NCI-H1417 treated with DMSO at 0.1 percent for 48 hours (cell line): ENCODE measurements around the gene STK32C.
"Not testable (repeated sequence)": the region's sequence is repeated elsewhere in the genome, so short reads cannot be mapped to it uniquely, and the experiment has no call there.

Source experiments
- DNase-seq: peaks from one replicate; lab custom pipeline; 2025; lab: John Stamatoyannopoulos, UW

Gene STK32C

DNA sequence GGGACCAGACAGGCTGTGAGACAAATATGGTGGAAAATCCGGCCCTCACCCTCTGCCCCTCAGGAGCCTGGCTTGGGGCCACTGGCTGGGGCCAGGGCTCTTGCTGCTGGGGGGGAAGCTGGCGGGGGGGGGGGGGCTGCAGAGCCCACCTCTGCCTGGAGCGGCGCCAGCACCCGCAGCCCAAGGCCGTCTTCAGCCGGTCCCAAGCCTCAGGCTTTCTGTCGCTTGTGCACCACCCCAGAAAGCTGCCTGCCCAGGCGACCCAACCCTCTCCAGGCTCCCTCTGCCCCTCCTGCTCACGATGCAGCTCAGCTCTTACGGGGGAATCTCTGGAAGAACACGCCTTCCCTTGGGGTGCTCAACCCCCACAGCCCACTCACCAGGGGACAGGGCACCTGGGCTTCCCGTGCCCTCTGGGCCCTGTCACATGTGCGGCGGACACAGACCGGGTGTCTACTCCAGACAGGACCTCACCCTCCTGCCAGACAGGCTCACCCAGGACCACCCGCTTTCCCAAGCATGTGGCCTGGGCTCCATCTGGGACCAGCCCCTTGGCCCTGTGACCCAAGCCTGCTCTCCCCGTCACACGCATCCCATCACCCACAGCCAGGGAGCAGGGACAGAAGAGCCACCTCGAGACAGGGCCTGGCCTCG lies 77.1 kb downstream of the STK32C start:
- no peak for DNase-seq

DNA sequence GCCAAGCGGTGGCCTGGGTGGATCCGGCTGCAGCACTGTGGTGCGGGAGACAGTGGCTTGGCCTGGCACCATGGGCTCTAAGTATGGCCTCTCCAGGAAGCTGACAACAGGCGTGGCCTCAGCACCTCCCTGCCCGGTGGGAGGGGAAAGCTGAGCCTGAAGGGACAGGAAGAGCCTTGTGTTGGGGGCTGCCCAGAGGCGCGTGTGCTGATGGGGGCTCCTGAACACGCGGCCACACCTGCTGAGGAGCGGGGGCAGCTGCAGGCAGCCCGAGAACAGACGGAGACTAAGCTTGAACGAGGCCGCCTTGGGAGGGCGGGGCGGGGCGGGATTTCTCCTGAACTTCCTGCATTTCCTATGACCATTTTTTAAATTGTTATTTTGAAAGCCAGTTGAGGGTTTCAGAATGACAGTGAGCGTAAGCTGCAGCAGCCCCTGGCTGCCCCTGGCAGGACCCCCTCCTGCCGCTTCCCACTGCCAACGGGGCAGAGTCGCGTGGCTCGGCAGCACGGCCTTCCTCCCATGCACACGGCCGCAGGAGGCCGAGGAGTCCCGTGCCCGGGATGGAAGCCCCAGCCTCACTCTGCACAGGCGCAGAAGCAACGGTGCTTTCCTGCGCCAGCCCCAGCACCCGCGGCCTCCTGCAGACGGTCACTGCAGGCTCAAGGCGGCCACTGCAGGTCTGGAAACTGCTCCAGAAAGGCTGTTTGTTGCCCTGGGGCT lies 77.8 kb downstream of the STK32C start:
- DNase-seq: no peak

DNA sequence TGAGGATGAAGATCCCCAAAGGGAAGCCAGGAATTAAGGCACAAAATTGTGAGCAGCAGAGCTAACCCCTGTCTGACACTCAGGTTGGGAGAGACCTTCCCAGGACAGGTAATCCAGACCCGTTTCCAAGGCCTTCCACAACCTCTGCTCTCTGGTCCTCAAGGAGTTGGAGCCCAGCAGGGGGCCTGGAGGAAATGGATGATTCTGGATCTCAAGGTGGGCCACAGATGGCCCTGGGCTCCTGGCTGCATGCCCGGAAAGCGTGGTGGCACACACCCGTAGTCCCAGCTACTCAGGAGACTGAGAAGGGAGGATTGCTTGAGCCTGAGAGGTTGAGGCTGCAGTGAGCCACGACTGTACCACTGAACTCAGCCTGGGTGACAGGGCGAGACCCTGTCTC lies 78.7 kb downstream of the STK32C start:
- no peak for DNase-seq

DNA sequence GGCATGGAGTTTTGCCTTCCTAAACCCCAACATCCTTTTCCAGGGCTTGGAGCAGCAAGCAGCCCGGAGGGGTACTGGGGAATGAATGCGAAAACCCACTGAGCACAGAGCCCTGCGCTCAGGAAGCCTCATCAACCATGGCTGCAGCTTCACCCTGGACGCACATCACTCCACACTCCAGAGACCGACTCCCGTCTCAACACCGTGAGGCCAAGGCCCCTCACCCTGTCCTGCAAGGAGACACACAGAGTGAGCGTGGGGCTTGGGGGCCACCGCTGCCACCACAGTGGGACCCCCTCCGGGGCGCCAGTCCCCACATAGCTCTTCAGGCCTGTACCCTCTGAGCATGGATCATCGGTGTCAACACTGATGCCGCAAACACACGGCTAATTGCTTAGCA lies 79.1 kb downstream of the STK32C start:
- DNase-seq: no peak

DNA sequence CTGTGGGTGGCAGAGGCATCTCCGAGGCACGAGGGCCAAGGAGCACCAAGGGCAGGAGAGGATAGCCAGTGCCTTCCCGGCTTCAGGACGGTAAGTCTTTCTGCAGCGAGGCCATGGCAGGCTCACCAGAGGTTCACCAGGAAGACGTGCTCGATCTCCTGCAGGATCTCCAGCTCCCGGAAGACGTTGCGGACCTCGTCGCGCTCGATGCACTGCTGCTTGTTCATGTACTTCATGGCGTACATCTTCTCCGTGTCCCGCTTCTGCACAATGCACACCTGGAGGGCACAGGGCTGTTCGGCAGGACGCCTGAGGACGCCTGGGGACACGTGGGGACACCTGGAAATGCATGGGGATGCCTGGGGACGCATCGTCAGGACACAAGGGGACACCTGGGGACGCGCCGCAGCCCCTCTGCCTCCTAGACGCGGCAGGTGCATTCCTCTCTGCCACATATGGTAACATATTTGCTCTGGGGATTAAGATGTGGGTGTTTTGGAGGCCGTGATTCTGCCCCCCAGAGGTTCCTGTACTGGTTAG lies 79.8 kb downstream of the STK32C start:
- no peak for DNase-seq

DNA sequence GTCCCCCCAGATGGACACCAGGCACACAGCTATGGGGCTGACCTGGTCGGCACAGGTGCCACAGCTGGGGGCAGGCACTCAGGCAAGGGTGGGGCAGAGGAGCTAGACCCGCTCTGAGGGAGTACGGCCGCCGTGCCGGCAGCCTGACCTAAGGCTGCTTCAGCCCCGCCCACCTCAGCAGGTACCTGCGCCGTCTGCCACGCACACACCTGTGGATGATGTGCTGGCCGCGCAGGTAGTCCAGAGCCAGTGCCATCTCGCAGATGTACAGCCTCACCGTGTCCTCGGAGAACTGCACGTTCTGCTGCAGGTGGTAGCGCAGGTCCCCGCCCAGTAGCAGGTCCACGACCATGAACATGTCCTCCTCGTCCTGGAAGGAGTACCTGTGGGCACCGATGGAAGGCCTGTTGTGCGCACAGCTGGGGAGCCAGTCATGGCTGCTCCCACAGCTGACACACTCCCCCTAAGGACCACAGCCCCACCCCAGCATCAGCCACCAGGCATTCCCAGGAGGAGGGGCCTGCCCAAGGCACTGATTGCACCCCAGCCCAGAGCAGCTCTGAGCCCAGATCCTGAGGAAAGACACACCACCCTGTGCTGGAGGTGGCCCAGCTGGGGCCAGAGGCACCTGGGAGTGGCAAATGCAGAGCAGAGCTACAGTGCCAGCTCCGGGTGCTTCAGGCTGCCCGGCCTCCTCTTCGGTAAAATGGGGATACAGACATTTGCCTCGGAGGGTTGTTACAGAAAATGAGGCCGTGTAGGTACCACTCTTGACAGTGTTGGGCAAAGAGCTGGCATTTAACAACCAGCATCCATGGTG lies 81.0 kb downstream of the STK32C start:
- DNase-seq: peak; percentile 44

DNA sequence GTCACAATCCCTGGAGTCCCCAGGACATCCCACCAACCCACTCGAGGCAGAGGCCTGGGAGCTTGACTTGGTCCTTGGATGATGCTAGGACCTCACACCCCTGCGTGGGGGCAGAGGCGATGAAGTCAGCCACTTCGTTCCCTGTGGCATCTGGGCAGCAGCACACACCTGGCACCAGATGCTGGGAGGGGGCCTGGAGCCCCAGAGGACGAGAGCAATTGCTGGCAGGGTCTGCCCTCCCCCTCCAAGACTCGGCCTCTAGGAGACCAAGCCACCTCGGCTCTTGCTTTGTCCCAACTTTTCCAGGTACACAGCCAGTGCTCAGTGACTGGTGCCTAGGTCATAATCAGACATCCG lies 81.9 kb downstream of the STK32C start:
- DNase-seq: no peak

DNA sequence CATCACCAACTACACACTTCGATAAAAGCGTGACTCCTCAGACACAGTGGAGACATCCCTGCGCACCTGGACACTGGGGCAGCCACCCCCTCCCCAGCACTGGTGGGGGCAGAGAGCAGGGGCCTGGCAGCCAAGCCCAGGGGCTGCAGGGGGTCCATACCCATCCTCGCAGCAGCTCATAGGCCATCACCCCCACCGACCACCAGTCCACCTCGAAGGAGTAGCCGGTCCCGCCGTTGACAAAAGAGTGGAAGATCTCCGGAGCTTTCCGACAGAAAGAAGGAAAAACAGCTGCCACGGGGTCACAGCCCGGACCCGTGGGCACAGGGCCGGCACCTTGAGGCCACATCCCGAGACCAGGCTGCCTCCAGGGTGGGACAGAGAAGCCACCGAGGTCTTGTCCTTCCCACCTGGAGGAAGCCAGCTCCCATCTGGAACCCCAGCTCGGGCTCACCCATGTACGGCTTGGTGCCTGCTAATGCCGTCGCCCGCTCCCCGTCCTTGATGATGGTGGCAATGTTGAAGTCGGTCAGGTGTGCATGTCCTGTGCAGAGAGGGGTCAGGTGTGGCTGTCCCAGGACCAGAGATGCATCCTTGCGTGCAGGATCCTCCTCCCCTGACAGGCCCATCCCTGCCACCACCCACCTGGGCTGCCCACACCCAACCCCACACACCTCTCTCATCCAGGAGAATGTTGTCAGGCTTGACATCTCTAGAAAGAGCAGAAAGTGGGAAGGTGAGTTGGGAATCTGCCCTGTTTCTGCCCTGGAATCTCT lies 82.5 kb downstream of the STK32C start:
- no peak for DNase-seq

DNA sequence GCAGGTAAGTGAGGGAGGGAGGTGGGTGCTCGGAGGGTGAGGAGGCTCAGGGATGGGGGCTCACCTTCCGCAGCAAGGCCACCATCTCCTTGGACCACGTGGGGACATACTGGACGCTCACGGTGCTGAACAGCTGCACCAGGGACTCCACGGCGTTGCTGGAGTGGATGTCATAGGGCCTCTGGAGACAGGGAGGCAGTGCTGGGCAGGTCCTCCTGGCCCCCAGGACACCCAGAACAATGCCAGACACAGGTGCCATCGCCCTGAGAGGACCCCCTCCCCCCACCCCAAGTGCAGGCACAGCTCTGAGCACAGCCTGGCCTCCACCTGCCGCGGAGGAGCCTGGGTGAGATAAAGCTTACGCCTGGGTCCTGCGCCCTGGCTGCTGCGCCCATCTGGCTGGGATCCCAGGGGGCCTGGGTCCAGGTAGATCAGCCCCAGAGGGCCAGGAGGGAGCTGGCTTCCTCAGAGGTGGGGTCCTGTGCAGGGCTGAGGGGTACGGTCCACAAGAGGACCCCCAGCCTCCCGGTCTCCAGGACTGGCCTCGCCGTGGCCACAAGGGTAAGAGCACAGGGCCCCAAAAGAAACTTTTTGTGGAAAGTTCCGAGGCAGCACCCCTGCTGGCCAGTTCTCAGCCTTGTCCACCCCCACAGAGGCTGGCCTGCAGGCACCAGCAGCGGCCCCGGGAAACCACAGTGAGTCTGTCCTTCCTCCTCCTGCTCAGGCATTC lies 83.2 kb downstream of the STK32C start:
- DNase-seq: no peak

DNA sequence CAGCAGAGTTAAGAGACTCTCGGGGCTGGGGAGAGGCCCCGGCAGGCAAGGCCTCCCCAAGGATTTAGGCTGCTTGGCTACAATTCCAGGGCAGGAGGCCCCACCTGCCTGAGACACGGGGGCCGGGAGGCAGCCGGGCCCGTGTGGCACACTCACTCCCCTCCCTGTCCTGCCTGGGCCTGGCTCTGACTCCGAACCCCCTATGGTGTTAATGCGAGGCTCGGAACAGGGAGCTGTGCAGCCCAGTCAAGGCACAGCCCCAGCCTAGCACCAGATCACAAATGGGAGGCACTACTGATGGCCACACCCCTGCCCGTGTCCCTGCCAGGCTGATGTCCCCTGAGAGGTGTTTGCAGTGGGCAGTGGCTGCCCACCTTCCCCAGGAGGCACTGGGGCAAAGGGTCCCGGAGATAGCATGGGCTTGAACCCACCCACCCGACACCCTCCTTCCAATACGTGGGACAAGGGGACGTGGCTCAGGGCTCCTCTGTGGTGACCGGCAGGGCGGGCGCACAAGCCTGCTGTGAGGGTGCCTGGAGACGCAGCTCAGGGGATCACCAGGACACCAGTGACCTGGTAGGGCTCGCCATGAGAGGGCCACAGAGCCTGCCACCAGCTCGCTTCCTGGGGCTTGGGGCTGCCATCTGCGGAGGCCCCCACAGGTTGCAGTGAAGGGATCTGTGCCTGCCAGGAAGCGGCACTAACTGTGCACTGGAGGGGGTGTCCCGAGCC lies 84.0 kb downstream of the STK32C start:
- DNase-seq: no peak

DNA sequence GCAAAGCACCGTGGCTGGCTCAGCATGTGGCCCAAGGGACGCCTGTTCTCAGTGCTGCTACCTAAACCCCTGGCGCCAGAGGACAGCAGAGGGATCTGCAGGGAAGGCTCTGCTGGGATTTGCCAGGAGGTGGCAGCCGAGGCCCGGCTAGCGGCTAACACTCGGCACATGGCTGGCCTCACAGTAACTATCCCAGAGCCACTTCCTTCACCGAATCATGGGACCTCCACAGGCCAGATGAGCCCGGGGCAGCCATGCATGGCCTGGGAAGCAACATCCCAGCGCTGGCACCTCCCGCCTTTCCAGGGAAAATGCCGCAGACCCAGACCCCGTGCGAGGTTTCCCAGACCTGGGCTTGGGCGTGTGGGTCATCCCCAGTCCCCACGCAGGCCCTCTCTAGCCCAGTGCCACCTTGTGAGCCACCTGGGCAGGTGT lies 84.6 kb downstream of the STK32C start:
- DNase-seq: no peak

DNA sequence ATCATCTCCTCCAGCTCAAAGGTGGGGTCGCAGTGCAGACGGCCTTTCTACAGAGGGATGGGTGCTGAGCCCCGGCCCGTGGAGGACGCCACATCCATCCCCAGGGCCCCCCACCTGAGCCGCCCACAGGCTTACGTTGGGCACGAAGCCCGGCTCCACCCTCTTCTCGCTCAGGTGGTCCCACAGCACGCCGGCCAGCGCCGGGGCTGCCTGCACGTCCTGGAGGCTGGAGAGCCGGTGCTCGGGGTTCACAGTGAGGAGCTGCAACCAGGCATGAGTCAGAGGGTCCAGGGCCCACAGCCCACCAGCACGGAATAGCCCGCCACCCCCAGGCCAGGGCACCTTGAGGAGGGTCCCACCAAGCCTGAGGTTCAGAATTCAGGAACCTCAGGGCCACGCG lies 85.0 kb downstream of the STK32C start:
- no peak for DNase-seq

DNA sequence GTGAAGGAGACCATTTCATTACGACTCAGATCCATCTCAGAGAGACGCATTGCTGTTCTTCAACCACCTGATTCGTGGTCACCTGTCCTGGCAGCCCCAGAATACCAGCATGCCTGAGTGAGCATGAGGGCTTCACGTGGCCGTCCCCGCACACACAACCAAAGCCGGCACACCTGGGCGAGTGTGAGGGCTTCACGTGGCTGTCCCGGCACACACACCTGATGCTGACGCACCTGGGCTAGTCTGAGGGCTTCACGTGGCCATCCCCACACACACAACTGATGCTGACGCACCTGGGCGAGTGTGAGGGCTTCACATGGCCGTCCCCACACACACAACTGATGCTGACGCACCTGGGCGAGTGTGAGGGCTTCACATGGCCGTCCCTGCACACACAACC lies 86.8 kb downstream of the STK32C start:
- not testable (repeated sequence) for DNase-seq

DNA sequence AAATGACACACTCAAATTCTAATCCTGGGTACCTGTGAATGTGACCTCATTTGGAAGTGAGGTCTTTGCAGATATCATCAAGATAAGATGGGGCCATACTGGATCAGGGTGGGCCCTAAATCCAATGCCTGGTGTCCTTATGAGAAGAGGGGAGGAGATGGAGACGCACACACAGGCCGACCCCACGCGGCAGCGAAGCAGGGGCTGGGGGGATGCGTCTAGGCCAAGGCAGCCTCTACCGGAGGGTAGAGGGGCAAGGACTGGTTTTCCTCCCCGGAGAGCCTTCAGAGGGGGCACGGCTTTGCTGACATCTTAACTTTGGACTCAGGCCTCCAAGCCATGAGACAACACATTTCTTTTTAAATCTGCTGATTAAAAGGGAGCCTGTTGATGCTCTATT lies 87.7 kb downstream of the STK32C start:
- no peak for DNase-seq

DNA sequence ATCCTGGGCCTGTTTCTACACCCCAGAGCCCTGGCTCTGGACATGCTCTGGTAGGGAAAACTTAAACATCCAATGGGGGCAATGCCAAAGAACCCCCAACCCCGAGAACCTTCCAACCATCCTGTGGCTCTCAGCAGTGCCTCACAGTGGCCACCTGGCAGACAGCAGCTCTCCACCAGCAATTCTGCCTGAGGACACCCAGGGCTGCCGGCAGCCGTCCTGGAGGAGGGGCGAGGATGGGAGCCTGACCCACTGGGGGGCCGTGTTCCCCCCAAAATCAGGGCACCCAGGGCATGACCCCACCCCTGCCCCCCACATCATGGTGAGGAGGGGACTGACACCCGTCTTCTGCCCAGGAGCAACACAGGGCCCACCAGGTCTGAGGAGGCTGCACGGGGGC lies 88.3 kb downstream of the STK32C start:
- no peak for DNase-seq

DNA sequence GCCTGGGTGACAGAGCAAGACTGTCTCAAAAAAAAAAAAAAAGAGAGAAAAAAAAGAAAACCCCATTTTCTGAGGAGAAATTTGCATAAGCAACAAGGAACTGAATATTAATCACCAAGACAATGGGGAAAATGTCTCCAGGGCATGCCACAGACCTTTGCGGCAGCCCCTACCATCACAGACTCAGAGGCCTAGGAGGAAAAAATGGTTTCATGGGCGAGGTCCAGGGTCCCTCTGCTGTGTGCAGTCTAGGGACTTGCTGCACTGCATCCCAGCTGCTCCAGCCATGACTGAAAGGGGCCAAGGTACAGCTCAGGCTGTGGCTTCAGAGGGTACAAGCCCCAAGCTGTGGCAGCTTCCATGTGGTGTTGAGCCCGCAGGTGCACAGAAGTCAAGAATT lies 91.3 kb downstream of the STK32C start:
- DNase-seq: not testable (repeated sequence)

DNA sequence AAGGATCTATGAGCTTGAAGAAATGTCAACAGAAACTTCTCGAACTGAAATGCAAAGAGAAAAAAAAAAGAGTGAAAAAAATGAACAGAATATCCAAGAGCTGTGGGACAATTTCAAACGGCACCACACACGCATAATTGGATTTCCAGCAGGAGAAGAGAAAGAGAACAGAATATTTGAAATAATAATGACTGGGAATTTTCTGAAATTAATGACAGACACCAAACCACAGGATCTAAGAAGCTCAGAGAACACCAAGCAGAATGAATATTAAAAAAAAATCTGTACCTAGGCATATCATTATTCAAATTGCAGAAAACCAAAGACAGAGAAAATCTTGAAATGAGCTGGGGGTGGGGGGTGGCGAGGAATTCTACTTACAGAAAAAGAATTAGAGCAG lies 93.8 kb downstream of the STK32C start:
- DNase-seq: no peak

DNA sequence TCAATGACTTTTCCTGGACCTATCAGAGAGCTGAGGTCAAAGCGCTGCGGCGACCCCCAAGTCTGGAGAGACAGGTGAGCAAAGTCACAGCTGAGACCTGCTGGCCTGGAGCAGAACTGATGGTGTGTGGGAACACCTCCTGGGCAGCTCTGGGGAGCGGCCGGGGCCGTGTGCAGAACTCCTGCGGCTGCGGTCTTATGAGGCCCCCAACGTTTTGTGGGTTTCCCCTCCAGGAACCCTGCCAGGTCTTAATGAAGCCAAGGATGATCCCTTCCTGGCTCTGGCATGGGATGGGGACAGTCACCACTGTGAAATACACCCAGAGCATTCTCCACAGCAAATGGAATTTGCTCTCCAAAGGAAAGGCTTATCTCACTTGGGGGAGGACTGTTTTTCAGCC lies 94.9 kb downstream of the STK32C start:
- DNase-seq: no peak

DNA sequence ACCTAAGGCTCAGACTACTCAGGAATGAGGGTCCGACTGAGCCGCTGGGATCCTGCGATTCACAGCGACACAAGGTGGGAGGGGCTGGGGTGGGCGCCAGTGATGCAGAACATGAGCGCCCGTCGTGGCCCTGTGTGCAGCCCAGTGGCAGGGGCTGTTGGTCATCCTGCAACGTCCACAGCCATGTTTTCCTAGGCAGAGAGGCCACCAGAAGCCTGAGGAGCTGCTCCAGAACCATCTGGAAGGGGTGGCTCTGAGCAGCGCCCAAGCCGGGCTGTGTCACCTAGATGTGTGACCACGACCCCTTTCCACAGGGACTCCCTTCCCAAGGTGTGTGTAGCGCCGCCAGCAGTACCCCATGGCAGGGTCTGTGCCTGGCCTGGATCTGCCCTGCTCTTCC lies 96.5 kb downstream of the STK32C start:
- DNase-seq: no peak

DNA sequence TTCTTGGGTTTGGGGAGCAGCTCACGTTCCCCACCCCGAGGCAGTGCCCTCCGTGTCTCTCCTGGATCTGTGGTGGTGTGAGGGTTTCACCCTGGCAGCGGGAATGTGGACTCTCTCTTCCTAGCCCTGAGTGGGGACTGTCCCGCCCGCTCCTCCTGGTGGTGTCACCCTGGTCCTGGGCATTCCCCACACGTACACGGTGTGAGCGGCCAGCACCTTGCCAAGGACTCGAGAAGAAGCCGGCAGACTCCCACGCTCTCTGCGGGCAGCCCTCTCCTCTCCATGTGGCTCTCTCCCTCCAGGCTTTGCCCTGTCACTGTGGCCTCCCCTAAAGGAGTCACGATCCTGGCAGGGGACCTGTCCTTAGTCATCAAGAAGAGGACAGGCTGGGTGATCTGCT lies 97.0 kb downstream of the STK32C start:
- no peak for DNase-seq
